HepG2 (cell line): ENCODE results near the gene PANK3. TPM values are rescaled to one million over a fixed set of nuclear protein-coding genes. Genes with fewer than 3 reads are reported as not detected.

Experiments
- ATAC-seq: fragments of 200-7000 bp; cut with Tn5 transposase; 3 replicates; pipeline ENCODE4 v1.9.1; 2020; ENCODE audit warnings: mild to moderate bottlenecking, moderate library complexity
- BruUV-seq: library from RNA; stranded (reverse); fragments of 400-500 nt; replicated peaks from 2 replicates; lab custom pipeline; 2021; lab: Mats Ljungman, UMichigan
- CTCF ChIA-PET: fragments of 300-600 bp; formaldehyde crosslinking; extraction: SDS; loops from one replicate; lab custom pipeline; 2021; ENCODE audit warnings: low total read pairs, inconsistent platforms, low intra/inter-chr PET ratio; lab: Yijun Ruan, JAX
- POLR2A ChIA-PET: fragments of 350-600 bp; sonication (Branson Sonifier 250); formaldehyde crosslinking; loops from one replicate; lab custom pipeline; 2020; ENCODE audit warnings: antibody characterized with exemption, inconsistent platforms; lab: Yijun Ruan, JAX
- DNase-seq: peaks from one replicate; pipeline ENCODE4 v3.0.0-alpha.2; 2015; ENCODE audit warnings: low spot score
- FAIRE-seq: peaks from 3 replicates; lab custom pipeline; 2011; peaks lifted over from hg19 to GRCh38; lab: Jason Lieb, UNC
- H2AFZ ChIP-seq: one replicate; pipeline ENCODE4 v1.6.1; 2011; ENCODE audit warnings: low read length, inconsistent platforms
- H3K27ac ChIP-seq: fragments of 300-600 bp; 3 replicates; pipeline ENCODE4 v1.8.0; 2011; ENCODE audit warnings: mixed run types, mild to moderate bottlenecking, mixed read lengths, low read length, inconsistent platforms; ENCODE audit not compliant: insufficient read depth; ENCODE audit errors: extremely low read length
- H3K27me3 ChIP-seq, 2 experiments: fragments of 200-600 bp in 1 of 2; 2 replicates in 1 of 2; 3 replicates in 1 of 2; pipeline versions ENCODE4 v1.6.0 to v1.8.0; 2011; ENCODE audit warnings: low read length in 2 of 2, mild to moderate bottlenecking in 2 of 2, moderate library complexity in 2 of 2, inconsistent platforms in 1 of 2; ENCODE audit not compliant: insufficient read depth in 2 of 2, control insufficient read depth in 1 of 2
- H3K36me3 ChIP-seq, 2 experiments: fragments of 200-600 bp in 1 of 2; replicated peaks in 1 of 2; 2 replicates in 1 of 2; 3 replicates in 1 of 2; pipeline versions ENCODE4 v1.5.1 to v1.8.0; 2011; ENCODE audit warnings: low read length in 2 of 2, inconsistent platforms in 1 of 2; ENCODE audit not compliant: insufficient read depth in 2 of 2, control insufficient read depth in 1 of 2
- H3K4me1 ChIP-seq: 2 replicates; pipeline ENCODE4 v1.5.1; 2012; ENCODE audit warnings: low read length, inconsistent platforms; ENCODE audit not compliant: insufficient read depth
- H3K4me2 ChIP-seq: 2 replicates; pipeline ENCODE4 v1.6.0; 2011; ENCODE audit warnings: low read depth, low read length, inconsistent platforms
- H3K4me3 ChIP-seq, 3 experiments: fragments of 200-600 bp in 1 of 3; sonication (generic), shearing (Covaris generic) in 1 of 3; replicated peaks in 1 of 3; 2 replicates each; pipeline ENCODE4 v1.5.1; 2011 to 2016; ENCODE audit warnings: low read length in 3 of 3, inconsistent platforms in 2 of 3, low read depth in 2 of 3, mild to moderate bottlenecking in 2 of 3, control low read depth in 1 of 3, mixed read lengths in 1 of 3; ENCODE audit not compliant: insufficient read depth in 1 of 3
- H3K79me2 ChIP-seq: one replicate; pipeline ENCODE4 v1.6.1; 2011; ENCODE audit warnings: low read length, inconsistent platforms; ENCODE audit not compliant: insufficient read depth
- H3K9ac ChIP-seq: 2 replicates; pipeline ENCODE4 v1.6.0; 2011; ENCODE audit warnings: mild to moderate bottlenecking, low read depth, low read length, inconsistent platforms; ENCODE audit not compliant: insufficient read depth
- H3K9me3 ChIP-seq: 2 replicates; pipeline ENCODE4 v1.5.1; 2012; ENCODE audit warnings: mild to moderate bottlenecking, low read length
- H4K20me1 ChIP-seq: 2 replicates; pipeline ENCODE4 v1.6.0; 2011; ENCODE audit warnings: inconsistent platforms, mild to moderate bottlenecking, low read length, moderate library complexity; ENCODE audit not compliant: insufficient read depth
- CSRNP1 ChIP-seq: sonication (generic); formaldehyde crosslinking; IDR thresholded peaks from 2 replicates; pipeline ENCODE4 v1.8.1; 2023; ENCODE audit warnings: mild to moderate bottlenecking, missing genetic modification reagents
- GABPA ChIP-seq, 2 experiments: IDR thresholded peaks; 2 replicates each; pipeline ENCODE4 v1.6.1; 2011 to 2016; ENCODE audit warnings: low read depth in 2 of 2, low read length in 1 of 2, missing biosample characterization in 1 of 2, missing genetic modification characterization in 1 of 2
- HOXA9 ChIP-seq: sonication (generic); formaldehyde crosslinking; IDR thresholded peaks from 2 replicates; pipeline ENCODE4 v1.8.1; 2022; ENCODE audit warnings: missing genetic modification reagents, mild to moderate bottlenecking, moderate library complexity, borderline replicate concordance
- MXD4 ChIP-seq: IDR thresholded peaks from 2 replicates; pipeline ENCODE4 v1.6.1; 2016; ENCODE audit warnings: mild to moderate bottlenecking, missing biosample characterization, missing genetic modification reagents
- PHF21A ChIP-seq: sonication (generic); formaldehyde crosslinking; IDR thresholded peaks from 2 replicates; pipeline ENCODE4 v1.5.0; 2020; ENCODE audit warnings: mild to moderate bottlenecking, missing genetic modification reagents
- SMARCE1 ChIP-seq: fragments of 450-650 bp; IDR thresholded peaks from 2 replicates; pipeline ENCODE4 v1.6.1; 2017; ENCODE audit warnings: borderline replicate concordance
- ZBTB44 ChIP-seq: sonication (generic); formaldehyde crosslinking; IDR thresholded peaks from 2 replicates; pipeline ENCODE4 v1.4.0; 2020; ENCODE audit warnings: missing genetic modification reagents
- ZNF230 ChIP-seq: sonication (generic); formaldehyde crosslinking; IDR thresholded peaks from 2 replicates; pipeline ENCODE4 v1.4.0; 2020; ENCODE audit warnings: mild to moderate bottlenecking, missing genetic modification reagents
- ZNF263 ChIP-seq: sonication (generic); formaldehyde crosslinking; IDR thresholded peaks from 2 replicates; pipeline ENCODE4 v1.4.0; 2020; ENCODE audit warnings: missing genetic modification reagents
- ZNF331 ChIP-seq: sonication (generic); formaldehyde crosslinking; IDR thresholded peaks from 2 replicates; pipeline ENCODE4 v1.4.0; 2020; ENCODE audit warnings: missing genetic modification reagents
- ZNF607 ChIP-seq: sonication (generic); formaldehyde crosslinking; IDR thresholded peaks from 2 replicates; pipeline ENCODE4 v1.5.1; 2020; ENCODE audit warnings: missing genetic modification reagents, mild to moderate bottlenecking, borderline replicate concordance
- ZNF644 ChIP-seq: IDR thresholded peaks from 2 replicates; pipeline ENCODE4 v1.6.1; 2016; ENCODE audit warnings: low read depth
- ZNF850 ChIP-seq: sonication (generic); formaldehyde crosslinking; conservative IDR thresholded peaks from 2 replicates; pipeline ENCODE4 v1.9.0; 2021; ENCODE audit warnings: mild to moderate bottlenecking, missing genetic modification reagents
- ZNF883 ChIP-seq: sonication (generic); formaldehyde crosslinking; IDR thresholded peaks from 2 replicates; pipeline ENCODE4 v1.5.1; 2020; ENCODE audit warnings: mild to moderate bottlenecking, missing genetic modification reagents; ENCODE audit errors: not compliant biosample characterization
- WGBS: methylation state at CpG from one replicate; pipeline ENCODE4 v1.1.6; 2017; ENCODE audit warnings: low lambda C conversion rate; 5-methylcytosine and 5-hydroxymethylcytosine counted together
- in situ Hi-C: cut with HindIII; loops from 2 replicates; pipeline ENCODE4 v1.10.0; 2017; ENCODE audit warnings: low pct_unique_long_range_greater_than_20kb; ENCODE audit not compliant: extremely low pct_ligation_motif_present
- intact Hi-C: fragments of 100-400 bp; cut with micrococcal nuclease; formaldehyde crosslinking; loops from one replicate; pipeline ENCODE4 v1.10.0; 2022; ENCODE audit not compliant: unreplicated experiment
- polyA plus RNA-seq, 8 experiments: library from polyadenylated mRNA; depleted of rRNA in 3 of 8; stranded (reverse) in 7 of 8; unstranded in 1 of 8; fragments of >200 nt; fragmentation: Illumina TruSeq in 4 of 8; extraction: Trizol in 4 of 8; gene quantifications; 2 replicates each; pipeline versions ENCODE4 v1.2.1 to v1.2.3, GENCODE V29; 2011 to 2016; ENCODE audit warnings: low read depth in 4 of 8, missing spikeins in 1 of 8, mixed read lengths in 1 of 8; ENCODE audit not compliant: insufficient read depth in 1 of 8
- total RNA-seq, 5 experiments: library from RNA; depleted of rRNA; stranded (reverse); fragments of >200 nt; fragmentation: Illumina TruSeq; extraction: Trizol; gene quantifications; 2 replicates each; pipeline ENCODE4 v1.2.3, GENCODE V29; 2016; ENCODE audit warnings: low read depth in 1 of 5

Gene PANK3
- total and polyA plus RNA-seq, 2 of the 13 experiments (the other 11 are each of a cell fraction or from before 2014, with no cell fraction given), result 26.9 to 69.5 TPM

GRCh38 chr5:168590666-168591065, 11.5 kb upstream of the PANK3 start:
- POLR2A ChIA-PET, result interaction anchor here (1.7 to 4.8 kb wide), 3 partner anchors 11 to 104 kb away, joined by 5 to 91 read pairs (median 14); partner anchors contain the start of genes PANK3 and RARS1
- in situ Hi-C loops, result no loop called here
- DNase-seq, result no peak
- CTCF ChIA-PET, result no interaction called here
- Histone ChIP-seq H3K9me3 (no peaks in the 10 kb centered on the region), H3K9ac (peak overlapping the region; percentile 73; the same call in 1 of the 2 replicates), H3K27ac (peak overlapping the region; percentile 93), H3K4me1 (peaks cover 46% of the 10 kb centered on the region), H3K79me2 (no peaks in the 10 kb centered on the region), H3K4me2 (peak overlapping the region; percentile 85), H2AFZ (no peak overlapping the region), H3K27me3 (no peaks in the 10 kb centered on the region), H3K36me3 (no peaks in the 10 kb centered on the region), H4K20me1 (no peaks in the 10 kb centered on the region), H3K4me3 (peak overlapping the region in 1 of 3 experiments; percentile 54; a peak in 1 of 6 replicates)
- intact Hi-C loops, result no loop called here
- 80% methylated on average over 2 of the region's 3 CpGs for WGBS
- ATAC-seq, result peak; percentile 15; the same call in 1 of the 3 replicates
- FAIRE-seq, result no peak
- TF ChIP-seq ZNF230, result no peak
- no peak for TF ChIP-seq ZBTB44
- no peak for TF ChIP-seq ZNF850 (CRISPR knock-in tag)
- TF ChIP-seq ZNF607, result no peak
- TF ChIP-seq SMARCE1, result no peak
- TF ChIP-seq ZNF883 (CRISPR knock-in tag), result no peak
- TF ChIP-seq HOXA9, result no peak
- TF ChIP-seq GABPA (IDR thresholded peaks at IDR 0.05; ENCODE audit: low read depth, low read length), result no peak
- TF ChIP-seq GABPA (CRISPR knock-in tag; IDR thresholded peaks at IDR 0.05; ENCODE audit: low read depth), result no peak
- TF ChIP-seq ZNF644 (CRISPR knock-in tag), result no peak
- TF ChIP-seq ZNF331, result no peak
- no peak for TF ChIP-seq MXD4 (CRISPR knock-in tag)
- TF ChIP-seq CSRNP1 (CRISPR knock-in tag), result no peak
- no peak for TF ChIP-seq ZNF263 (CRISPR knock-in tag)
- TF ChIP-seq PHF21A (CRISPR knock-in tag), result no peak
- no TSS peak for BruUV-seq
